Kidney glomerular epithelial cell (primary cell): ENCODE measurements around the gene PRC1.
"Not testable (repeated sequence)": the region's sequence is repeated elsewhere in the genome, so short reads cannot be mapped to it uniquely, and the experiment has no call there.

ENCODE experiments used
- DNase-seq: peaks from one replicate; lab custom pipeline; 2025; lab: John Stamatoyannopoulos, UW

PRC1 gene

GRCh38 chr15:90934256-90934948, 59.9 kb downstream of the PRC1 start:
- DNase-seq, result peak; percentile 55

DNA sequence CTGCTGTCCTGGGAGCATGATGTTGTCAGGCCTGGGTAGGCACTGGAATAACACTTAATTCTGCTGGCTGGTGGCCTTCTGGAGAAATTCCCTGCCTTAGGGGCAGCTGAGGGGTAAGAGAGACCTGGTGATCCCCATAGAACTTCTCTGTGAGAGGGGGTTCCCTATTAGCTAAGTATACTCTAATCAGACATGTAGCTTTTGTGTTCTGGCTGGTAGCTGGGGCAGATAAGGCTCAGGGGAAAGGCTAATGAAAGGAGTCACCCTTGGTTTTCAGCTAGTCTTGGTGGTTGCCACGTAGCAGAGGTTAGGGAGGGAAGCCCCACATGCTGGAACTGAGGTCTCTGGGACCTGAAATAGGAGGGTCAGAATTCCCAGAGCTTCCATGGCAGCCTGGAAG, 61.0 kb downstream of the PRC1 start:
- no peak for DNase-seq

DNA sequence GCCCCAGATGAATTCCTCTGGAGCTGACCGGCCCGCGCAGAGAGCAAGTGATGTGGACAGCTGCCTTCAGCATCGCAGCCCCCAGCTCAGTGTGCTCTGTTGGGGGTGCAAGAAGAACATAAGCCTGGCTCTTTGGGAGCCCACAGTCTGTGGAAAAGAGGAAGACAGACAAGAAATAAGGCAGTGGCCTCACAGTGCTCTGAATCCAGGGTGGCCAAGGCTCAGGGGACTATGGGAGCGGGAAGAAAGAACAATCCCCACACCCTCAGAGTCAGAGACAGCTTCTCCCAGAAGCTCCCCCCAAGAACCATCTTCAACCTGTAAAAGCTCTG, 61.7 kb downstream of the PRC1 start:
- DNase-seq, result no peak

DNA sequence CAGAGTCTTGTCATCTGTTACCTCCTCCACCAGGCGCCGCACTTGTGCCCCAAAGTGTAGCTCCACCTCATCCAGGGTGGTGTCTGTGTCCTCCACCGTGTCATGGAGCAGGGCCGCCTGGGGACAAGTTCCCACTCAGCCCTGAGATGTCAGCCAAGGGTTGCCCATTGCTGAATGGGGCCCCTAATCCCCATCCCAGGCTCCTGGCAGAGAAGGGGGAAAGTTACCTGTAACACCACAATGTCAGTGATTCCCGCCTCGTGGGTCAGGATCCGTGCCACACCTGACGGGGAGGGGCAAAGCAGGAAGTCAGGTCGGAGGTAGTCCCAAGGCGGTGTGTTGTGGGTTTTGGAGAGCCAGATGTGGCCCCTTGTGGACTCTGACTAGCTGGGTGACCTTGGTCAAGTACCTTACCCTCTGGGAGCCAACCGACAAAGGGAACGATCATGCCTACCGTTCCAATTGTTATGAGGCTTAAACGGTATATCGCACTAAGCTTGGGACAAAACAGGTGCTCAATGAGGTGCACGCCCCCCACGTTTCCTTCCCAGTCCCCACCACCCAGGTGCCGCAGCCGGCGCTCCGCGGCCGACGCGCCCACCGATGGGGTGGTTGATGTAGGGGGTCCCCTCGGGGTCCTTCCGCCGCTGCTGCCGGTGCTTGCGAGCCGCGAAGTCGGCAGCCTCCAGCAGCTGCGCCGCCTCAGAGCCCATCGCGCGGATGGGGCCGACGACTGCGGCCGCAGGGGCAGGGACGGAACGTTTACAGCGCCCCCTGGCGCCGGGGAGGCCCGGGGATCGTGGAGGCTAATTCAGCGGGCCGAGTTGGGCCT, 62.3 kb downstream of the PRC1 start, which contains the start of gene HDDC3:
HDDC3 (minus strand) TSS at position 722 of the 832 bp plus-strand sequence; CDS start at position 713, 9 bp downstream.
- peak; percentile 83 for DNase-seq

- no peak for DNase-seq
Observed at GRCh38 chr15:90931575-90931827, 62.8 kb downstream of the PRC1 start.

GRCh38 chr15:90930861-90931574, 63.3 kb downstream of the PRC1 start:
- no peak for DNase-seq

- DNase-seq, result no peak
Observed at GRCh38 chr15:90929246-90930019, 64.9 kb downstream of the PRC1 start.

DNA sequence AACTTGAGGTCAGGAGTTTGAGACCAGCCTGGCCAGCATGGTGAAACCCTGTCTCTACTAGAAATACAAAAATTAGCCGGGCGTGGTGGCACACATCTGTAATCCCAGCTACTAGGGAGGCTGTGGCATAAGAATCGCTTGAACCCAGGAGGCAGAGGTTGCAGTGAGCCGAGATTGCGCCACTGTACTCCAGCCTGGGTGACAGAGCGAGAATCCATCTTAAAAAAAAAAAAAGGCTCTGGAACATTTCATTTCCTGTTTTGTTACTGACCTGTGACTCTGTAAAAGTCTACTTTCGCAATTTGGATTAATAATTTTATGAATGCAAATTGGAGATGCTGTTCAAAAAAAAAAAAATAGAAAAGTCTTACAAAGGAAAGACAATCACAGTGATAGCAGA, 66.2 kb downstream of the PRC1 start:
- not testable (repeated sequence) for DNase-seq

DNA sequence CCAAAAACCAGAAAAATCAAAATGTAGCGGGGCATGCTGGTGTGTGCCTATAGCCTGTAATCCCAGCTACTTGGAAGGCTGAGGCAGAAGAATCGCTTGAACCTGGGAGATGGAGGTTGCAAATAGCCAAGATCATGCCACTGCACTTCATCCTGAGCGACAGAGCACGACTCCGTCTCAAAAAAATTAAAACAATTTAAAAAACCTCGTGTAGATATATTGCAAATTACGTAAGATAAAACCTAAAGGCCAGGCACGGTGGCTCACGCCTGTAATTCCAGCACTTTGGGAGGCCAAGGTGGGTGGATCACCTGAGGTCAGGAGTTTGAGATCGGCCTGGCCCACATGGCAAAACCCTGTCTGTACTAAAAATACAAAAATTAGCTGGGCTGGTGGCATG, 67.6 kb downstream of the PRC1 start:
- not testable (repeated sequence) for DNase-seq

- no peak for DNase-seq
Observed at GRCh38 chr15:90924375-90924774, 70.0 kb downstream of the PRC1 start.

GRCh38 chr15:90922712-90923322, 71.5 kb downstream of the PRC1 start:
- not testable (repeated sequence) for DNase-seq

GRCh38 chr15:90921887-90922286, 72.4 kb downstream of the PRC1 start:
- no peak for DNase-seq

DNA sequence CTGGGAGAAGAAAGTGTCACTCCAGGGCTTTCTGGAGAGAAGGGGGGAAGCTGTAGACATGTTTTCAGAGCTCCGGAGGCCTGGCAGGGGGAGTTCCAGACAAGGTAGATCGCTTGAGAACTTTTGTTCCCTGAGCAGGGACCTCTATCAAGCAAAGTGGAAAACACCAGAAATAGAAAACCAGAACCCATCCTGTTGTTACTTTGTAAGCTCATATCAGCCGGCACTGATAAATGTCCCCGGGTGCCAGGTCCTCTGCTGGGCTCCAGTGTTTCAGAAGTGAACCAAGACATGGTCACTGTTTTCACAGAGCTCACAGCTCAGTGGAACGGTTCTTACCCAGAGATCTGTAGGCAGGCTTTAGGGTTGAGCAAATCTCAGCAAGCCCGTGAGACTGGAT, 75.5 kb downstream of the PRC1 start:
- DNase-seq, result no peak

DNA sequence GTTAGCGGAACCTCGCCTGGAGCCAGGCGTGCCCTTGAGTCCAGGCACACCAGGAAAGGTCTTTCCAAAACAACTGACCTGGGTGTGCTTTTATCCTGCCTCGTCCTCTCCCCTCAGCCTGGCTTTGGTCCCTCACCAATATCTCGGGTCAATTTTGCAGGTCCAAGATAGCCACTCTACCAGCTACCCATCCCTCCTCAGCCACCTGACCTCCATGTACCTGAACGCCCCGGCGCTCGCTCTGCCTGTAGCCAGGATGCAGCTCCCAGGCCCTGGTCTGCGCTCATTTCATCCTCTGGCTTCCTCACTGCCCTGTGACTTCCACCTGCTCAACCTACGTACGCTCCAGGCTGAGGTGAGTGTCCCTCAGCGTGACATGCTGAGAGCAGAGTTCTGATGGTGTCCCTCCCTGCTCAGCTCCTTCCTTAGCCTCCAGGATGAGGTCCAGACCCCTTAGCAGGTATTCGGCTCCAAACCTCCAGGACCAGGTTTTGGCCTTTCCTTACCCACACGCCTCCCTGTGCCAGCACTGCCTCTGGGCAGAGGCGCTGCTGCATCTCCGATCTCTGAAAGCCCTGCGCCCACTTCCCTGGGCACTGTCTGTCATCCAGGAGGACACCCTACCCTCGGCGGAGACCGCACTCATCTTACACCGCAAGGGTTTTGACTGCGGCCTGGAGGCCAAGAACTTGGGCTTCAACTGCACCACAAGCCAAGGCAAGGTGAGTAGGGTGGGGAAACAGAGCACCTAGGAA, 76.1 kb downstream of the PRC1 start:
- DNase-seq, result no peak

- no peak for DNase-seq
Observed at GRCh38 chr15:90917569-90917968, 76.8 kb downstream of the PRC1 start.

DNA sequence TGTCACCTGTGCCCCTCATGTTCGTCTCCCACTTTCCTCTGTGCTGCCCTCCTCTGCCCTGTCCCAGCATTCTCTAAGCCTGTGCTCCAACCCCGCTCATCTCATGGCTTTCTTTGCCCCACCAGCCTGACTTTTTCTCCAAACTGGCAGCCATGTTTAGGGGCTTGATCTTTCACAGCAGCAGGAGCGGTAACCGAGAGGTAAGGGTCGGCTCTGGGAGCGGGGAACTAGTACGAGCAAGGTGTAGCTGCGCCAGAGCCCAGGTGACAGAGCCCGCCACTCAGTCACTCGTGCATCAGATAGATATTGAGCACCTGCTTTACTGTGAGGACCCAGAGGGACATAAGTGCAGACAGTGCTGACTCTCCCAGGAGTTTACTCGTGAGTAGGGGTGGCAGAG, 77.9 kb downstream of the PRC1 start:
- DNase-seq, result no peak
